Fibroblast of lung (primary cell): ENCODE data around the gene GMPS.

Source experiments
- EZH2 ChIP-seq: IDR thresholded peaks from 2 replicates; pipeline ENCODE4 v1.5.1; 2012; ENCODE audit warnings: low read length, control low read depth, mild to moderate bottlenecking; ENCODE audit errors: missing control alignments
- TF ChIP-seq, protein P1 (sequence below), 2 donors: IDR thresholded peaks in 1 of 2; conservative IDR thresholded peaks in 1 of 2; 1 replicate in 1 of 2; 2 replicates in 1 of 2; pipeline ENCODE4 v1.5.1; 2011 to 2012; ENCODE audit warnings: low read length in 2 of 2, control low read depth in 1 of 2, inconsistent platforms in 1 of 2, low read depth in 1 of 2, mild to moderate bottlenecking in 1 of 2

- TF ChIP-seq EZH2: no peak
- TF ChIP-seq, protein P1, sequence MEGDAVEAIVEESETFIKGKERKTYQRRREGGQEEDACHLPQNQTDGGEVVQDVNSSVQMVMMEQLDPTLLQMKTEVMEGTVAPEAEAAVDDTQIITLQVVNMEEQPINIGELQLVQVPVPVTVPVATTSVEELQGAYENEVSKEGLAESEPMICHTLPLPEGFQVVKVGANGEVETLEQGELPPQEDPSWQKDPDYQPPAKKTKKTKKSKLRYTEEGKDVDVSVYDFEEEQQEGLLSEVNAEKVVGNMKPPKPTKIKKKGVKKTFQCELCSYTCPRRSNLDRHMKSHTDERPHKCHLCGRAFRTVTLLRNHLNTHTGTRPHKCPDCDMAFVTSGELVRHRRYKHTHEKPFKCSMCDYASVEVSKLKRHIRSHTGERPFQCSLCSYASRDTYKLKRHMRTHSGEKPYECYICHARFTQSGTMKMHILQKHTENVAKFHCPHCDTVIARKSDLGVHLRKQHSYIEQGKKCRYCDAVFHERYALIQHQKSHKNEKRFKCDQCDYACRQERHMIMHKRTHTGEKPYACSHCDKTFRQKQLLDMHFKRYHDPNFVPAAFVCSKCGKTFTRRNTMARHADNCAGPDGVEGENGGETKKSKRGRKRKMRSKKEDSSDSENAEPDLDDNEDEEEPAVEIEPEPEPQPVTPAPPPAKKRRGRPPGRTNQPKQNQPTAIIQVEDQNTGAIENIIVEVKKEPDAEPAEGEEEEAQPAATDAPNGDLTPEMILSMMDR (conservative IDR thresholded peaks at IDR 0.05 in 1 of 2, IDR thresholded peaks at IDR 0.05 in 1 of 2; ENCODE audit: low read depth in 1 of 2, low read length in 2 of 2): no peak
Observed at GRCh38 chr3:155876503-155876902, 6.1 kb downstream of the GMPS start.
